IPS-NIHi7 (cell line): Measurements from ENCODE around the gene STEAP4.
"Not testable (repeated sequence)": the region's sequence is repeated elsewhere in the genome, so short reads cannot be mapped to it uniquely, and the experiment has no call there.

Source experiments
- DNase-seq: peaks from one replicate; pipeline ENCODE4 v3.0.0; 2012; ENCODE audit warnings: mixed read lengths; ENCODE audit errors: extremely low spot score

The STEAP4 gene

GRCh38 chr7:88312061-88312663, 5.5 kb upstream of the STEAP4 start:
- no peak for DNase-seq

GRCh38 chr7:88311675-88312036, 5.0 kb upstream of the STEAP4 start:
- no peak for DNase-seq

GRCh38 chr7:88310956-88311674, 4.4 kb upstream of the STEAP4 start:
- no peak for DNase-seq

GRCh38 chr7:88309819-88310218, 3.1 kb upstream of the STEAP4 start:
- no peak for DNase-seq

- DNase-seq = no peak
These were observed 1.1 kb upstream of the STEAP4 start for GRCh38 chr7:88307823-88308222.

GRCh38 chr7:88307412-88307811, 718 bp upstream of the STEAP4 start:
- DNase-seq = no peak

GRCh38 chr7:88305044-88305443, 1.6 kb downstream of the STEAP4 start:
- no peak for DNase-seq

GRCh38 chr7:88302486-88302885, 4.2 kb downstream of the STEAP4 start:
- no peak for DNase-seq

- DNase-seq = no peak
These were observed 4.8 kb downstream of the STEAP4 start for GRCh38 chr7:88301924-88302323.

- no peak for DNase-seq
These were observed 6.2 kb downstream of the STEAP4 start for GRCh38 chr7:88300401-88300945.

GRCh38 chr7:88299126-88299525, 7.6 kb downstream of the STEAP4 start:
- no peak for DNase-seq

- DNase-seq = no peak
These were observed 12.8 kb downstream of the STEAP4 start for GRCh38 chr7:88293866-88294265.

- no peak for DNase-seq
These were observed 15.1 kb downstream of the STEAP4 start for GRCh38 chr7:88291398-88292173.

GRCh38 chr7:88290491-88290890, 16.2 kb downstream of the STEAP4 start:
- no peak for DNase-seq

- DNase-seq = no peak
These were observed 17.1 kb downstream of the STEAP4 start for GRCh38 chr7:88289564-88290025.

GRCh38 chr7:88281749-88282148, 24.9 kb downstream of the STEAP4 start:
- no peak for DNase-seq

GRCh38 chr7:88280801-88281200, 25.9 kb downstream of the STEAP4 start:
- no peak for DNase-seq

- no peak for DNase-seq
These were observed 27.4 kb downstream of the STEAP4 start for GRCh38 chr7:88279323-88279722.

GRCh38 chr7:88278881-88279280, 27.8 kb downstream of the STEAP4 start:
- DNase-seq = no peak

GRCh38 chr7:88276605-88277153, 30.0 kb downstream of the STEAP4 start:
- no peak for DNase-seq

- DNase-seq = not testable (repeated sequence)
These were observed 31.8 kb downstream of the STEAP4 start for GRCh38 chr7:88274856-88275255.

GRCh38 chr7:88269586-88269985, 37.1 kb downstream of the STEAP4 start:
- DNase-seq = no peak
